Activated CD8-positive, alpha-beta memory T cell treated with anti-CD3 and anti-CD28 coated beads for 1 hour (primary cell): ENCODE data around the gene PLEKHA7.

Experiments
- DNase-seq, 2 donors: peaks; one replicate each; pipeline ENCODE4 v3.0.0-alpha.2; 2020; ENCODE audit warnings: low read depth in 1 of 2; ENCODE audit errors: extremely low read depth in 1 of 2

PLEKHA7 gene

GRCh38 chr11:16749092-16749491, 265.1 kb downstream of the PLEKHA7 start:
- no peak for DNase-seq

- no peak for DNase-seq
Measured at GRCh38 chr11:16745950-16746605, 268.1 kb downstream of the PLEKHA7 start.

DNA sequence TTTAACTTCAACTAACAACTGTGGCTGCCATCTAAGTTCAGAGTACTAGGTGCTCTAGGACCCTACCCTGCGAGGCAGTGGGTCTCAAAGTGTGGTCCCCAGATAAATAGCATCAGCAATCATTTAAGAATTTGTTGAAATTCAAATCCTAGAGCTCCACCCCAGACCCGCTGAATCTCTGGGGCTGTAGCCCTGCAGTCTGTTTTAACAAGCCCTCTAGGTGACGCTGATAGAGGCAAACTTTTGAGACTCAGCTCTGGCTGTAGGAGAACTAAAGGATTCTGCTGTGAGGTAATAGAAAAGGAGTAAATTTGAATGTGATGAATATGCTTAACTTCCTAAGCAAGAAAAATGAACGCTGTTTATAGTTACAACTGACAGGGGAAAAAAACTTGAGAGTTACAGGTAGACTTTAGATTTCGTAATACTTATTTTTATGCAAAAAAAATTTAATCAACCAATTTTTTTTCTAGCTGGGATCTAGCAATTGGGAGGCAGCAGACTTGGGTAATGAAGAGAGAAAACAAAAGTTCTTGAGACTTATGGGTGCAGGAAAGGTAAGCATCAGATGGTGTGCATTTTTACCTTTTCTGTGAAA, 270.0 kb downstream of the PLEKHA7 start:
- DNase-seq = no peak

- no peak for DNase-seq
Measured at GRCh38 chr11:16743478-16743877, 270.7 kb downstream of the PLEKHA7 start.

GRCh38 chr11:16741473-16741872, 272.7 kb downstream of the PLEKHA7 start:
- DNase-seq = no peak

DNA sequence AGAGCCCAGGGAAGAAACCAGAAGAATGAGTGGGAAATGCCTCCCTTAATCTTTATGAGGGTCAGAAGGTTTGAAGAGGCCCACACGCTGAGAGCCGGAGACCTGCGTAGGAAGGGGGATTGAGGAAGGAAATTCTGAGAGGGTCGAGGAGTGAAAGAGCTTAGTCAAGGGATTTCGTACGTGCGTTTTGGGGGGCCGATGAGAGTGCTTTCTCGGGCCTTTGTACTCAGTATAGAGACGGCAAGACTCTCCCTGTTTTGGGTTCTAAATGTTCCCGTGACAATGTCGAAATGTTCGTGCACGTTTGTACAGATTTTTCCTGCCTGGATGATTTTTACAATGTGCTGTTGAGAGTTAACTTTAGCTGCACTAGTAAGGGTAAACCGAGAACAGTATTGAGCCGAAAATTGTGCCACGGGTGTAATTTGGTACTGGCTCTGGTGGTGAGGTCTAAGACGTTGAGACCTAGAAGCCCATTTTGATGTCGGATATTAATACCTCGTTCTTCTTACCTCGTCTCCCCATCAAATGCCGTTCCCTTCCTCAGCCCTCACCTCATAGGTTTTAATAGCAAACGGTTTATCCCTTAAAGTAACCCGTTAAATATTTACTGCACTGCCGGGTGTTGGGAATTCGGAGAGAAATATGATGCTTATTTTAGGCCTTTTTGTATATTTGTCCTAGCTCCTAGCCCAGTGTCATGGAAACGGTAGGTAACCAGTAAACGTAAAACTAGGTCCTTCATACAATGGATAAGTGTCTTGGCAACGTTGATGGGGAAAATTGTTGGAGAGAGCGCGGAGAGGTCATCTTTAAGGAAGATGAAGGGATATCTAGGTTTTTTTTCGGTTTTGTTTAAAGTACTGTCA, 275.0 kb downstream of the PLEKHA7 start:
- no peak for DNase-seq

DNA sequence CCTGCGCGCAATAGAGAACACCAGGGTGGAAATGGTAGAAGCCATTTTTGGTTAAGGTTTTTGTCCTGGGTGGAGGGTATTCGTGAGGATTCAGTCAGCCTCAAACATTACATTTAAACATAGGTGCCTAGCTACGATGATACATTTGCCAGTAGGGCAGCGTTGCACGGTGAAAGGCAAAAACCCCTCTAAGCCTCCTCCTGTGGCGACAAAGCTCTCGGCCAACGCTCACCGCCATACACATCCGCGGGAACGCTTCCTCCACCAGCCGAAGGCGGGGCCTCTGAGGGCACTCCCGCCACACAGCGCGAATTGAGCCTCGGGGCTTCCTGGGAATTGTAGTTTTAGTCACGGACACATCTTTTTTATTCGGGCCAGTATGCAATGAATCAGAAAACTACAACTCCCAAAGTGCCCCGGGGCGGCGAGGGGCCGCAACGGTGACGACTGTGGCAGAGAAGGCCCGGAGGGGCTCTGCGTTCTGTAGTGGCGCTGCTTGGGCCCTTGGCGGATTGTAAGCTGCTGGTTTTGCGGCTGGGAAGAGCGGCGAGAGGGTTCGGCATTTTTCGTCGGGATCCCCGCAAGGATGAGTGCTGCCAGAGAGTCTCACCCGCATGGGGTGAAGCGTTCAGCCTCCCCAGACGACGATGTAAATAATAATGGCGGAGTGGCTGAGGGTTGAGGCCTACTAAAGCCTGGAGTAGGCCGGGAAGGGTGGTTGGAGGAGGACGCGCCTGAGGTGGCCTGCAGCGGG, 275.8 kb downstream of the PLEKHA7 start, which contains the start of gene C11orf58:
TSS of gene C11orf58 (plus strand) at position 455 of the 754 bp plus-strand sequence. CDS start at position 587, 132 bp downstream.
- peak; percentile 84 to 88 for DNase-seq

GRCh38 chr11:16737818-16738192, 276.4 kb downstream of the PLEKHA7 start:
- DNase-seq = no peak
